ENCODE results near the gene SNAP23. TPM values are rescaled to one million over a fixed set of nuclear protein-coding genes. Genes with fewer than 3 reads are reported as not detected.

The SNAP23 gene
- total RNA-seq, 4 donors from 2014 or later, result 52.2 to 89.6 (median 81.7) TPM

GRCh38 chr15:42504631-42505030, 9.2 kb downstream of the SNAP23 start:
- no peak for TF ChIP-seq CTCF (IDR thresholded peaks at IDR 0.05)
- ATAC-seq (ENCODE audit: low FRiP score) (no peak), DNase-seq (ENCODE audit: low spot score) (no peak)

GRCh38 chr15:42507514-42507913, 12.1 kb downstream of the SNAP23 start:
- no peak for ATAC-seq (ENCODE audit: low FRiP score)

GRCh38 chr15:42508263-42508690, 12.8 kb downstream of the SNAP23 start:
- no peak for DNase-seq (ENCODE audit: low spot score)
- ATAC-seq (ENCODE audit: low FRiP score), result peak; percentile 56
- no peak for TF ChIP-seq CTCF (IDR thresholded peaks at IDR 0.05)

More at GRCh38 chr15:42507514-42507913, 12.1 kb downstream of the SNAP23 start:
- DNase-seq (ENCODE audit: low spot score), result no peak
- TF ChIP-seq CTCF (IDR thresholded peaks at IDR 0.05), result no peak

GRCh38 chr15:42510258-42511006, 15.0 kb downstream of the SNAP23 start:
- no peak for ATAC-seq (ENCODE audit: low FRiP score)
- no peak for TF ChIP-seq CTCF (IDR thresholded peaks at IDR 0.05)

GRCh38 chr15:42511007-42511391, 15.6 kb downstream of the SNAP23 start:
- ATAC-seq (ENCODE audit: low FRiP score) (peak; percentile 63), DNase-seq (ENCODE audit: low spot score) (no peak)
- no peak for TF ChIP-seq CTCF (IDR thresholded peaks at IDR 0.05)

More at GRCh38 chr15:42510258-42511006, 15.0 kb downstream of the SNAP23 start:
- DNase-seq (ENCODE audit: low spot score), result no peak

GRCh38 chr15:42523331-42523730, 27.9 kb downstream of the SNAP23 start:
- no peak for TF ChIP-seq CTCF (IDR thresholded peaks at IDR 0.05)
- ATAC-seq (ENCODE audit: low FRiP score) (no peak), DNase-seq (ENCODE audit: low spot score) (no peak)

GRCh38 chr15:42528970-42529369, 33.5 kb downstream of the SNAP23 start:
- ATAC-seq (ENCODE audit: low FRiP score), result no peak
- TF ChIP-seq CTCF (IDR thresholded peaks at IDR 0.05), result no peak
- no peak for DNase-seq (ENCODE audit: low spot score)
